B cell (primary cell): ENCODE measurements around the gene KRTAP1-4.

Experiments
- EZH2 ChIP-seq: IDR thresholded peaks from 2 replicates; pipeline ENCODE4 v1.6.1; 2012; ENCODE audit warnings: borderline replicate concordance, low read depth, mild to moderate bottlenecking, moderate library complexity, low read length; ENCODE audit not compliant: insufficient read depth, poor library complexity, severe bottlenecking
- TF ChIP-seq, protein P1 (sequence below): fragments of 200-600 bp; IDR thresholded peaks from one replicate; pipeline ENCODE4 v1.8.0; 2022; ENCODE audit warnings: antibody characterized with exemption, mild to moderate bottlenecking

DNA sequence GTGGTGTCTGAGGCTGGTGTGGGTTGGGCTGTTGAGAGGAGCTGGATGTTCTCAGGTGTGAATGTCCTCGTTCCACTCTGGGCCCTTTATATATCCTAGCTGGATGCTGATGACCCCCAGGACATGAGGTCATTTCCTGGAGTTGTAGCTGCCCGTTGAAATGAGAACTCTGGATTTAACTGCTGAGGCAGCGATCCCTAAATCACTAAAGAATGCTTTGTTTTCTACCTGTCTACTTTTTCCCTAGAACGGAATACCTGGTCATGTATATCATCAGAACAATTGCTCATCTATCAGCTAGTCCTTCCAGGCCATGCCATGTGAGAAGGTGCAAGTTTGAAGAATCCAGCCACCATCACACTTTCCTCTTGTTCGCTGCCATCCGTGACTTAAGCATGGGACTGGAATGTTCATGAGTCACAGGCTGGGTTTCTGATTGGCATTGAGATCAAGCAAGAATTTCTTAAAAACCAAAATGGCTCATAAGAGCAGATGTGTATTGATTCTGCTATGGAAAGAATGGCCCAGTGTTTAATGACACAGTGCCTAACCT, 30.1 kb upstream of the KRTAP1-4 start, which contains the start of gene KRTAP2-3:
- TF ChIP-seq, protein P1, sequence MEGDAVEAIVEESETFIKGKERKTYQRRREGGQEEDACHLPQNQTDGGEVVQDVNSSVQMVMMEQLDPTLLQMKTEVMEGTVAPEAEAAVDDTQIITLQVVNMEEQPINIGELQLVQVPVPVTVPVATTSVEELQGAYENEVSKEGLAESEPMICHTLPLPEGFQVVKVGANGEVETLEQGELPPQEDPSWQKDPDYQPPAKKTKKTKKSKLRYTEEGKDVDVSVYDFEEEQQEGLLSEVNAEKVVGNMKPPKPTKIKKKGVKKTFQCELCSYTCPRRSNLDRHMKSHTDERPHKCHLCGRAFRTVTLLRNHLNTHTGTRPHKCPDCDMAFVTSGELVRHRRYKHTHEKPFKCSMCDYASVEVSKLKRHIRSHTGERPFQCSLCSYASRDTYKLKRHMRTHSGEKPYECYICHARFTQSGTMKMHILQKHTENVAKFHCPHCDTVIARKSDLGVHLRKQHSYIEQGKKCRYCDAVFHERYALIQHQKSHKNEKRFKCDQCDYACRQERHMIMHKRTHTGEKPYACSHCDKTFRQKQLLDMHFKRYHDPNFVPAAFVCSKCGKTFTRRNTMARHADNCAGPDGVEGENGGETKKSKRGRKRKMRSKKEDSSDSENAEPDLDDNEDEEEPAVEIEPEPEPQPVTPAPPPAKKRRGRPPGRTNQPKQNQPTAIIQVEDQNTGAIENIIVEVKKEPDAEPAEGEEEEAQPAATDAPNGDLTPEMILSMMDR = no peak
- TF ChIP-seq EZH2 = no peak
